Pancreas (tissue), 10 donors: ENCODE data around the gene FBXO36. TPM values are rescaled to one million over a fixed set of nuclear protein-coding genes. Genes with fewer than 3 reads are reported as not detected.

Source experiments
- ATAC-seq, 4 donors: fragments of 200-7000 bp; cut with Tn5 transposase; one replicate each; pipeline versions ENCODE4 v1.8.0 to v1.9.1; 2020; ENCODE audit warnings: mild to moderate bottlenecking in 4 of 4, moderate library complexity in 4 of 4
- DNase-seq, 6 donors: peaks; one replicate each; pipeline ENCODE4 v3.0.0-alpha.2; 2020
- FAIRE-seq: peaks from 2 replicates; lab custom pipeline; 2012; peaks lifted over from hg19 to GRCh38; lab: Jason Lieb, UNC
- H3K27ac ChIP-seq, 4 donors: fragments of 200-600 bp; sonication (generic); 1 replicate in 3 of 4; 2 replicates in 1 of 4; pipeline versions ENCODE4 v1.5.0 to v1.8.0; 2020
- H3K27me3 ChIP-seq, 4 donors: fragments of 200-600 bp; one replicate each; pipeline ENCODE4 v1.8.0; 2021
- H3K36me3 ChIP-seq, 3 donors: fragments of 200-600 bp; sonication (generic) in 1 of 3; one replicate each; pipeline versions ENCODE4 v1.5.0 to v1.8.0; 2020 to 2021
- H3K4me1 ChIP-seq, 3 donors: fragments of 200-600 bp; one replicate each; pipeline ENCODE4 v1.8.0; 2021
- H3K4me3 ChIP-seq, 4 donors: fragments of 200-600 bp; sonication (generic) in 2 of 4; one replicate each; pipeline versions ENCODE4 v1.5.0 to v1.8.0; 2020 to 2021
- H3K9me3 ChIP-seq, 4 donors: fragments of 200-600 bp; one replicate each; pipeline ENCODE4 v1.8.0; 2021
- WGBS, 2 donors: extraction: QIAGEN DNeasy Blood & Tissue Kit; methylation state at CpG; one replicate each; pipeline ENCODE4 v1.1.7; 2013; 5-methylcytosine and 5-hydroxymethylcytosine counted together
- intact Hi-C, 3 donors: fragments of 100-400 bp; cut with DNase I; formaldehyde crosslinking; loops; one replicate each; pipeline versions ENCODE4 v1.11.1 to v1.14.2; 2022
- polyA plus RNA-seq, 2 donors: library from polyadenylated mRNA; stranded (reverse); fragments of 200-250 nt; gene quantifications; one replicate each; pipeline ENCODE4 v1.2.3, GENCODE V29; 2013
- total RNA-seq, 6 donors: library from RNA; stranded (reverse); fragmentation: NEBNext Ultra II Directional in 4 of 6; extraction: Animal tissue kit (Norgen Biotek cat#: 25700) in 4 of 6; gene quantifications; one replicate each; pipeline versions ENCODE4 v1.2.1 to v1.2.4, GENCODE V29; 2021 to 2023
- TF ChIP-seq, protein P1 (sequence below), 4 donors: fragments of 200-600 bp; sonication (generic) in 3 of 4; IDR thresholded peaks; one replicate each; pipeline versions ENCODE4 v1.5.0 to v1.8.0; 2021; ENCODE audit warnings: antibody characterized with exemption in 4 of 4
- donor health status: healthy with polysubstance abuse.
- donor health status: DM: no; HTN: no; CAD: no; lungs with moderate emphysema.
- donor health status: DM: no; HTN: no; CAD: no.
- donor health status: control.
- donor health status: control.
- donor health status: Bipolar disorder and iron deficiency.
- donor health status: DM: yes; HTN: yes; CAD: no.
- donor health status: DM: no; HTN: no; CAD: no.
- donor health status: DM: no; HTN: no; CAD: no.
- donor health status: DM: yes; HTN: yes; CAD: no.

Gene FBXO36
- total and polyA plus RNA-seq, 8 donors = 0.84 to 1.8 (median 1.2) TPM

DNA sequence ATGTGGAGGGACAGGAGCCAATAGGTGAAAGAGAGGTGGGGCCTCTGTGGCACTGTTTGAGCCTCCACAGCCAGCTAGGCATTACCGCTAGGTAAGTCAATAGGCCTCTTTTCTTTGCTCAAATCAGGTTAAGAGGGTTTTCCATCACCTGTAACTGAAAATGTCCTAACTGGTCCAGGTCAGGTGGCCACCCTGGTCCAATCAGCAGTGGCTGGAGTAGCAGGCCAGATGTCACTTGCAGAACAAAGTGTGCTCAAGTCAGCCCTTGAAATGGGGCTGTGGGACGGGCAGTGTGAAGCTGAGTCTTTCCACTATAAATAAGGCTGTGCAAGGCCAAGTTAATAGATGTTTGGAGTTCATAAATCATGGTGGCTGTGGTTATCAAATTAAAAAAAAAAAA, 20.9 kb downstream of the FBXO36 start:
- DNase-seq (no peak), ATAC-seq (no peak), FAIRE-seq (no peak)
- no peaks in the 10 kb centered on the region for H3K27me3 ChIP-seq
- no peaks in the 10 kb centered on the region for H3K9me3 ChIP-seq
- intact Hi-C loops = no loop called here
- no peak overlapping the region for H3K4me3 ChIP-seq
- H3K27ac ChIP-seq = no peak overlapping the region
- no peaks in the 10 kb centered on the region for H3K36me3 ChIP-seq
- no peaks in the 10 kb centered on the region for H3K4me1 ChIP-seq
- WGBS, 2 donors = 94 to 97% methylated on average over 2 of the region's 2 CpGs
- TF ChIP-seq, protein P1, sequence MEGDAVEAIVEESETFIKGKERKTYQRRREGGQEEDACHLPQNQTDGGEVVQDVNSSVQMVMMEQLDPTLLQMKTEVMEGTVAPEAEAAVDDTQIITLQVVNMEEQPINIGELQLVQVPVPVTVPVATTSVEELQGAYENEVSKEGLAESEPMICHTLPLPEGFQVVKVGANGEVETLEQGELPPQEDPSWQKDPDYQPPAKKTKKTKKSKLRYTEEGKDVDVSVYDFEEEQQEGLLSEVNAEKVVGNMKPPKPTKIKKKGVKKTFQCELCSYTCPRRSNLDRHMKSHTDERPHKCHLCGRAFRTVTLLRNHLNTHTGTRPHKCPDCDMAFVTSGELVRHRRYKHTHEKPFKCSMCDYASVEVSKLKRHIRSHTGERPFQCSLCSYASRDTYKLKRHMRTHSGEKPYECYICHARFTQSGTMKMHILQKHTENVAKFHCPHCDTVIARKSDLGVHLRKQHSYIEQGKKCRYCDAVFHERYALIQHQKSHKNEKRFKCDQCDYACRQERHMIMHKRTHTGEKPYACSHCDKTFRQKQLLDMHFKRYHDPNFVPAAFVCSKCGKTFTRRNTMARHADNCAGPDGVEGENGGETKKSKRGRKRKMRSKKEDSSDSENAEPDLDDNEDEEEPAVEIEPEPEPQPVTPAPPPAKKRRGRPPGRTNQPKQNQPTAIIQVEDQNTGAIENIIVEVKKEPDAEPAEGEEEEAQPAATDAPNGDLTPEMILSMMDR (IDR thresholded peaks at IDR 0.05) = no peak

DNA sequence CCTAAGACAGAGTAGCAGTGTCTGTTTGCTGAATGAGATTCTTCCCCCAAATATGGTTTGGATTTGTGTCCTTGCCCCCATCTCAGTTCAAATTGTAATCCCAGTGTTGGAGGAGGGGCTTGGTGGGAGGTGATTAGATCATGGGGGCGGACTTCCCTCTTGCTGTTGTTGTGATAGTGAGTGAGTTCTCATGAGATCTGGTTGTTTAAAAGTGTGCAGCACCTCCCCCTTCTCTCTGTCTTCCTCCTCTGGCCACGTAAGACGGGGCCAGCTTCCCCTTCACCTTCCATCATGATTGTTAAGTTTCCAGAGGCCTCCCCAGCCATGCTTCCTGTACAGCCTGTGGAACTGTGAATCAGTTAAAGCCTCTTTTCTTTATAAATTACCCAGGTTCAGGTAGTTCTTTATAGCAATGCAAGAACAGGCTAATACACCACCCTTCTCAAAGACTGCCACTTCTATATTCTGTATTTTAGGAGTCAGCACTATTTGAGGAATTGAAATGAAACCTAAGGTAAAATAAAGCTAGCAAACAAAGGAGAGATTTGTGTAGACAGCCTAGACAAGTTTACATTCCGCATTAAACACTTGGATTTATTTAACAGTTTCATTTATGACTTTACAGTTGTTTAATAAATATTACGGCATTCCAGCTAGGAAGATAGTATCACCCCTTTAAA, 21.6 kb downstream of the FBXO36 start:
- ATAC-seq = no peak
- no peaks in the 10 kb centered on the region for H3K27me3 ChIP-seq
- H3K4me1 ChIP-seq = no peaks in the 10 kb centered on the region
- intact Hi-C loops = no loop called here
- DNase-seq = no peak
- H3K27ac ChIP-seq = no peak overlapping the region
- no peak overlapping the region for H3K4me3 ChIP-seq
- 92 to 95% methylated on average over 5 of the region's 5 CpGs for WGBS, 2 donors
- FAIRE-seq = no peak
- no peaks in the 10 kb centered on the region for H3K9me3 ChIP-seq
- TF ChIP-seq, protein P1 (IDR thresholded peaks at IDR 0.05) = no peak
- H3K36me3 ChIP-seq = no peaks in the 10 kb centered on the region

DNA sequence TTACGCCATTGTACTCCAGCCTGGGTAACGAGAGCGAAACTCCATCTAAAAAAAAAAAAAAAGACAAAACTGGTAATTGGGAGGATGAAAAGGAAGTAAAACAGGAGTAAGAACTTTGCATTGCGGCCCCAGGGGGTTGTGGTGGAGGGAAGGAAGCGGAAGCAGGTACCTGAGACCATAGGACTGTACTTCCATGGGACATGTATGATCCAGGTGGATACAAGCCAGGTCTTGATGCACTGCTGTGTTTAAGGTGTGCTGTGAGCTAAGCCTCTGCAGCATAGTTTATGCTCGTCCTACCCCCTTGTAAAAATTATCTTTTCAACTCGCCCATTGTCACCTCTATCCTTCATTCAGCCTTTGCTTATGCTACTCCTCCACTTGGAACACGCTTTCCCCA, 23.7 kb downstream of the FBXO36 start:
- DNase-seq = no peak
- no peaks in the 10 kb centered on the region for H3K4me1 ChIP-seq
- TF ChIP-seq, protein P1 (IDR thresholded peaks at IDR 0.05) = no peak
- H3K4me3 ChIP-seq = no peak overlapping the region
- intact Hi-C loops = no loop called here
- no peaks in the 10 kb centered on the region for H3K27me3 ChIP-seq
- no peak overlapping the region for H3K27ac ChIP-seq
- H3K36me3 ChIP-seq = no peaks in the 10 kb centered on the region
- H3K9me3 ChIP-seq = no peaks in the 10 kb centered on the region
- no peak for ATAC-seq
- WGBS, 2 donors = 94 to 96% methylated on average over 8 of the region's 8 CpGs
- no peak for FAIRE-seq

DNA sequence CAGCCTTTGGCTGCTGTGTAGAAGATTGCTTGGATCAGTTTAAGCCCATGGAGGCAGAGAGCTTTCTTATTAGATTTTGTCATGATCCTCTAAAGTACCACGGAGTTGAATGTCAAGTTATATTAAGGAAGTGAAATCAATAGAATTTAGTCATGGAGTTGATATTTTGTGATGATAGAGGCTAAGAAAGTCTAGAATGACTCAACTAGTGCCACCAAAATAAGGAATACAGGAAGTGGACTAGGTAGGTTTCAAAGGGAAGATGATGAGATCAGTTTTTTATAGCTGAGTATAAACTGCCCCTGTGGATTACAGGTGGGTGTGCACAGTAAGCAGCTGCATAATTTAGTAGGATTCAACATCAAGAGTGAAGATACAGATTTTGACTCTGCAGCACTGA, 25.2 kb downstream of the FBXO36 start:
- TF ChIP-seq, protein P1 (IDR thresholded peaks at IDR 0.05) = no peak
- intact Hi-C loops = no loop called here
- FAIRE-seq (no peak), DNase-seq (no peak), ATAC-seq (no peak)
- Histone ChIP-seq H3K4me3 (no peak overlapping the region), H3K9me3 (no peaks in the 10 kb centered on the region), H3K27ac (no peak overlapping the region), H3K36me3 (no peaks in the 10 kb centered on the region), H3K4me1 (no peaks in the 10 kb centered on the region), H3K27me3 (no peaks in the 10 kb centered on the region)
- 74 to 82% methylated on average over 1 of the region's 1 CpG for WGBS, 2 donors

DNA sequence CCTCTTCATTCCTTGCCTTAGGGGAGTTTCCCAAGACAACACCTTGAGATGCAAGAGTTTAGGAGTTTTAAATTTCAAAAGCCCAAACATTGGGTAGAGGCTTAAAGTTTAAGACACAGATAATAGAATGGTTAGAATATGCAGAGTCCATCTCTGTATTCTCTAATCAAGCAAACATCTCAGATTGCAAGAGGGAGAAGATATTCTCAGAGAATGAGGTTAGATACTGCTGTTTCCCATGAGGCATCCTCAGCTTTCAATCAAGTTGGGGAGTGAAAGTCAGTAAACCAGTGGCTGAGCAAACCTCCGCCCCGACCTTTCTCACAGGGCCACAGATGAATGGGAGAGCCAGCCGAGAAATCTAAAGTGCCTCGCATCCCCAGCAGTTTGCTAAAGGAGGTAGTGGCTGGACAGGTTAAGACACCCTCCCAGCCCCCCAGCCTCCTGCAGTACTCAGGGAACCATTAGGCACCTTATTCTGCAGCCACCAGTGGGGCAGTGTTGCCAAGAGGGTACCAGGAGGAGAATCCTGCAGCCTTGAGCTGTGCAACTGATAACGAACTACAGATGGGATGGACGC, 30.0 kb downstream of the FBXO36 start:
- no peaks in the 10 kb centered on the region for H3K9me3 ChIP-seq
- WGBS, 2 donors = 93 to 97% methylated on average over 6 of the region's 6 CpGs
- FAIRE-seq (no peak), ATAC-seq (no peak), DNase-seq (no peak)
- H3K36me3 ChIP-seq = no peaks in the 10 kb centered on the region
- H3K4me1 ChIP-seq = no peaks in the 10 kb centered on the region
- H3K27ac ChIP-seq = no peak overlapping the region
- no peak overlapping the region for H3K4me3 ChIP-seq
- TF ChIP-seq, protein P1 (IDR thresholded peaks at IDR 0.05) = no peak
- intact Hi-C loops = no loop called here
- H3K27me3 ChIP-seq = no peaks in the 10 kb centered on the region
